Measurements from ENCODE around the gene NR2C2. TPM values are rescaled to one million over a fixed set of nuclear protein-coding genes. Genes with fewer than 3 reads are reported as not detected.

The NR2C2 gene
- total and polyA plus RNA-seq, 11 donors = 6.2 to 38.5 (median 28.3) TPM

GRCh38 chr3:15063656-15064286 is 116.4 kb downstream of the NR2C2 start:
- no peak for TF ChIP-seq POLR2A (IDR thresholded peaks at IDR 0.05)
- TF ChIP-seq CTCF (IDR thresholded peaks at IDR 0.05) = no peak
- Histone ChIP-seq H3K27ac (peak overlapping the region in 9 of 12 donors; percentile 11 to 93 (median 91)), H3K27me3 (no peaks in the 10 kb centered on the region), H3K9me3 (no peaks in the 10 kb centered on the region), H3K36me3 (peaks cover 0 to 16% (median 7%) of the 10 kb centered on the region in 9 donors), H3K4me1 (peaks cover 0 to 24% (median 15%) of the 10 kb centered on the region in 12 donors), H3K4me3 (peak overlapping the region; percentile 69 to 97 (median 84))
- WGBS, 4 donors = 81 to 84% (median 82%) methylated on average over 13 of the region's 13 CpGs
- peak in 3 of 4 donors; percentile 4 to 27 (median 7) for ATAC-seq
- intact Hi-C loops (cut with DNase I) = loop anchor here in 1 of 10 donors (10.0 kb wide), 1 partner anchor 139 kb away; no protein-coding TSS in a partner anchor
- no peak for DNase-seq

- DNase-seq = peak in 1 of 5 donors; percentile 56
- intact Hi-C loops (cut with DNase I) = loop anchor here in 1 of 10 donors (10.0 kb wide), 1 partner anchor 140 kb away; no protein-coding TSS in a partner anchor
These were observed 117.0 kb downstream of the NR2C2 start for GRCh38 chr3:15064299-15064834.

GRCh38 chr3:15064835-15065549 is 117.6 kb downstream of the NR2C2 start, which contains the start of gene MRPS25:
TSS of gene MRPS25 (minus strand) at chr3:15065315. CDS start at chr3:15065194, 121 bp downstream.
- DNase-seq = peak; percentile 90 to 95 (median 93)

More at GRCh38 chr3:15064299-15064834, 117.0 kb downstream of the NR2C2 start:
- Histone ChIP-seq H3K36me3 (peaks cover 0 to 10% (median under 1%) of the 10 kb centered on the region in 9 donors), H3K9me3 (no peaks in the 10 kb centered on the region), H3K27me3 (no peaks in the 10 kb centered on the region), H3K4me3 (peak overlapping the region; percentile 69 to 97 (median 84)), H3K27ac (peak overlapping the region; percentile 58 to 93 (median 89)), H3K4me1 (peaks cover 0 to 24% (median 15%) of the 10 kb centered on the region in 12 donors)
- TF ChIP-seq CTCF (IDR thresholded peaks at IDR 0.05) = no peak
- no peak for TF ChIP-seq POLR2A (IDR thresholded peaks at IDR 0.05)
- ATAC-seq = peak in 3 of 4 donors; percentile 25 to 54 (median 36)
- WGBS, 4 donors = 1 to 2% (median 1%) methylated on average over 23 to 25 of the region's 25 CpGs

More at GRCh38 chr3:15064835-15065549, 117.6 kb downstream of the NR2C2 start, which contains the start of gene MRPS25:
- intact Hi-C loops (cut with DNase I) = loop anchor here in 1 of 10 donors (10.0 kb wide), 1 partner anchor 140 kb away; no protein-coding TSS in a partner anchor
- H3K9me3 ChIP-seq = no peaks in the 10 kb centered on the region
- H3K36me3 ChIP-seq = peaks cover 0 to 5% (median 0%) of the 10 kb centered on the region in 9 donors
- ATAC-seq = peak; percentile 89 to 97 (median 97)
- 0 to 1% (median 0%) methylated on average over 38 to 69 of the region's 69 CpGs for WGBS, 4 donors
- TF ChIP-seq CTCF (IDR thresholded peaks at IDR 0.05) (peak in 1 of 12 donors; percentile 8), POLR2A (IDR thresholded peaks at IDR 0.05) (peak; percentile 59 to 93)
- peak within 1 kb of the TSS; percentile 69 to 97 (median 84) for H3K4me3 ChIP-seq
- peaks cover 0 to 24% (median 15%) of the 10 kb centered on the region in 12 donors for H3K4me1 ChIP-seq
- H3K27me3 ChIP-seq = no peaks in the 10 kb centered on the region
- H3K27ac ChIP-seq = peak within 1 kb of the TSS; percentile 58 to 93 (median 89)
